GM23338 (cell line): Measurements from ENCODE around the gene GNA12. TPM values are rescaled to one million over a fixed set of nuclear protein-coding genes. Genes with fewer than 3 reads are reported as not detected.

Experiments
- CREB1 ChIP-seq: fragments of 250-450 bp; sonication (Bioruptor Pico); IDR thresholded peaks from 2 replicates; pipeline ENCODE4 v1.5.0; 2020; ENCODE audit warnings: low read depth, mild to moderate bottlenecking, moderate library complexity
- CTCF ChIP-seq, 2 experiments: fragments of 200-600 bp in 1 of 2; sonication (generic) in 1 of 2; conservative IDR thresholded peaks; 2 replicates each; pipeline versions ENCODE4 v1.5.1 to v1.6.1; 2016 to 2017; ENCODE audit warnings: antibody characterized with exemption in 2 of 2, low read depth in 2 of 2, mild to moderate bottlenecking in 2 of 2, moderate library complexity in 1 of 2
- ETS1 ChIP-seq: IDR thresholded peaks from 2 replicates; pipeline ENCODE4 v1.6.1; 2016; ENCODE audit warnings: antibody characterized with exemption
- EZH2 ChIP-seq: fragments of 200-600 bp; sonication (generic); IDR thresholded peaks from one replicate; pipeline ENCODE4 v1.8.0; 2017; ENCODE audit warnings: antibody characterized with exemption, mild to moderate bottlenecking, low read depth; ENCODE audit not compliant: unreplicated experiment
- EZH2phosphoT487 ChIP-seq: fragments of 200-600 bp; sonication (generic); IDR thresholded peaks from one replicate; pipeline ENCODE4 v1.8.1; 2018; ENCODE audit warnings: antibody characterized with exemption; ENCODE audit not compliant: unreplicated experiment
- JUNB ChIP-seq: IDR thresholded peaks from one replicate; pipeline ENCODE4 v1.6.1; 2016; ENCODE audit warnings: antibody characterized with exemption; ENCODE audit not compliant: unreplicated experiment
- NANOG ChIP-seq: IDR thresholded peaks from 2 replicates; pipeline ENCODE4 v1.6.1; 2016; ENCODE audit warnings: antibody characterized with exemption, borderline replicate concordance
- REST ChIP-seq: IDR thresholded peaks from one replicate; pipeline ENCODE4 v1.6.1; 2018; ENCODE audit warnings: antibody characterized with exemption; ENCODE audit not compliant: unreplicated experiment
- STAT1 ChIP-seq: IDR thresholded peaks from one replicate; pipeline ENCODE4 v1.6.1; 2016; ENCODE audit warnings: antibody characterized with exemption; ENCODE audit not compliant: unreplicated experiment
- ZNF462 ChIP-seq: fragments of 250-450 bp; sonication (Bioruptor Pico); IDR thresholded peaks from 2 replicates; pipeline ENCODE4 v1.5.0; 2020; ENCODE audit warnings: mild to moderate bottlenecking, moderate library complexity
- polyA plus RNA-seq: library from polyadenylated mRNA; unstranded; fragments of >200 nt; fragmentation: Nextera tagmentation; extraction: Ambion mirVana; gene quantifications from 2 replicates; pipeline ENCODE4 v1.2.1, GENCODE V29; 2016
- total RNA-seq: library from RNA; depleted of rRNA; stranded (reverse); fragments of >200 nt; shearing (Covaris generic); gene quantifications from 2 replicates; pipeline ENCODE4 v1.2.3, GENCODE V29; 2014

GNA12 gene
- total and polyA plus RNA-seq, 2 experiments from 2014 or later: 24.0 to 87.7 TPM

GRCh38 chr7:2753148-2753547 lies 91.0 kb downstream of the GNA12 start (continued):
- TF ChIP-seq ZNF462 (CRISPR knock-in tag) (no peak), NANOG (no peak), JUNB (no peak), CTCF (conservative IDR thresholded peaks at IDR 0.05; ENCODE audit: low read depth in 2 of 2) (no peak), CREB1 (CRISPR knock-in tag) (no peak), EZH2 (no peak), ETS1 (no peak), STAT1 (no peak), EZH2phosphoT487 (no peak), REST (no peak)
